NT2/D1 (cell line): ENCODE results near the gene IRF2BP1.

Experiments used
- SUZ12 ChIP-seq: IDR thresholded peaks from 2 replicates; pipeline ENCODE4 v1.6.1; 2011; ENCODE audit not compliant: insufficient read length, insufficient read depth; ENCODE audit errors: extremely low read depth
- YY1 ChIP-seq: IDR thresholded peaks from 2 replicates; pipeline ENCODE4 v1.6.1; 2011; ENCODE audit not compliant: insufficient read length, insufficient read depth
- ZNF274 ChIP-seq: IDR thresholded peaks from 2 replicates; pipeline ENCODE4 v1.6.1; 2011; ENCODE audit warnings: mild to moderate bottlenecking, low read depth, low read length

DNA sequence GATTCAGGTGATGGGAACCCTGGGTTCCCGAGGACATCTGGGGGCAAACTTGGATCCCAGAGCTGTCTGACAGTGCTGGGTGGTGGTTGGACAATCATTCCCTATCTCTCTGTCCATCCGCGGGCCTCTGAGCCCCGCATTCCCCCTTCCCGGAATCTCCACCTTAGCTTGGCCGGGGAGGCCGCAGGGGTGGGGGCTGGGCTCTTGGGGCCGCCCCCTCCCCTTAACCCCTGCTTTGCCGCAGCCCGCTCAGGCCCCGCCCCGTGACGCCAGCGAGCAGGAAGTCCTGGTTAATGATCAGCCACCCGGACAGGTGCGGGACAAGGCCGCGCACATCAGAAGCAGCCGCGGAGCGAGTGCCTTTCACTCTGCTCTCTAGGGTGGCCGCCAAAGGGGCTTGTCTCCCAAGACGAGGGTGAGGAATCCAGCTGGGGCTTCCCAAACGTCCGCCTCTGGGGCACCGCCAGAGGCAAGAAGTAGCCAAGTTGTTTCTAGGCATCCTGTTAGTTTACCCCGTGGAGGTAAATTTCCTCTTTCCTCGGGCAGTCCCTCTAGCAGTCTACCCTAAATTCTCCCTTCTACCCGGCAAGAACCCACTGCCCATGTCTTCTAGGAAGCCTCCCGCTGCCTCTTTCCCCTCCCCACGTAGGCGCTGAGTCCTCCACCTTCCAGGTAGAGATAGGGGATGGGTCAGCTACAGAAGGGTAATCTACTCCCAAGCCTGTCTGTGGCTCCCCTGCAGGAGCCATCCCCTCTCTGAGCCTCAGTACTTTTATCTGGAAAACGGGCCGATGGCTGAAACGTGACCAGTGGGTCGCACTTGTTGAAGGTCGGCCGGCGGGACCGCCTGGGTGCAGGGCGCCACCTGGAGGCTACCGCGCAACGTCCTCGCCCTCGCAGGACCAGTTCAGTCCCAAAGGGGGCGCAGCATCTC, 3.0 kb downstream of the IRF2BP1 start:
- TF ChIP-seq ZNF274 = no peak
- no peak for TF ChIP-seq SUZ12
- TF ChIP-seq YY1 = no peak
